Small intestine (tissue), 7 donors: ENCODE measurements around the gene CAPZB. TPM values are rescaled to one million over a fixed set of nuclear protein-coding genes. Genes with fewer than 3 reads are reported as not detected.

Experiments
- DNase-seq, 2 donors: peaks; one replicate each; pipeline versions ENCODE4 v3.0.0 to v3.0.0-alpha.2; 2013
- FAIRE-seq: peaks from 2 replicates; lab custom pipeline; 2012; peaks lifted over from hg19 to GRCh38; lab: Jason Lieb, UNC
- H3K27ac ChIP-seq, 3 donors: one replicate each; pipeline ENCODE4 v1.5.1; 2013; ENCODE audit warnings: low read length in 2 of 3, mild to moderate bottlenecking in 2 of 3, control low read depth in 1 of 3, inconsistent platforms in 1 of 3, low read depth in 1 of 3, moderate library complexity in 1 of 3
- H3K27me3 ChIP-seq, 3 donors: one replicate each; pipeline ENCODE4 v1.6.1; 2013; ENCODE audit warnings: low read length in 3 of 3, inconsistent platforms in 1 of 3; ENCODE audit not compliant: control insufficient read depth in 3 of 3, insufficient read depth in 3 of 3
- H3K36me3 ChIP-seq, 3 donors: one replicate each; pipeline ENCODE4 v1.6.1; 2013; ENCODE audit warnings: low read length in 3 of 3, inconsistent platforms in 1 of 3, low read depth in 1 of 3, mild to moderate bottlenecking in 1 of 3, moderate library complexity in 1 of 3; ENCODE audit not compliant: control insufficient read depth in 3 of 3, insufficient read depth in 2 of 3
- H3K4me1 ChIP-seq, 3 donors: one replicate each; pipeline ENCODE4 v1.6.1; 2013; ENCODE audit warnings: low read length in 2 of 3, inconsistent platforms in 1 of 3, low read depth in 1 of 3, mild to moderate bottlenecking in 1 of 3, moderate library complexity in 1 of 3; ENCODE audit not compliant: control insufficient read depth in 3 of 3, insufficient read depth in 2 of 3
- H3K4me3 ChIP-seq, 3 donors: one replicate each; pipeline ENCODE4 v1.5.1; 2013; ENCODE audit warnings: low read length in 3 of 3, control low read depth in 1 of 3, inconsistent platforms in 1 of 3, low read depth in 1 of 3, mild to moderate bottlenecking in 1 of 3, moderate library complexity in 1 of 3
- H3K9me3 ChIP-seq, 2 donors: one replicate each; pipeline ENCODE4 v1.6.1; 2013; ENCODE audit warnings: low read depth in 1 of 2, low read length in 1 of 2; ENCODE audit not compliant: control insufficient read depth in 2 of 2, insufficient read depth in 1 of 2
- WGBS, 3 donors: extraction: QIAGEN DNeasy Blood & Tissue Kit; methylation state at CpG; one replicate each; pipeline ENCODE4 v1.1.7; 2013; 5-methylcytosine and 5-hydroxymethylcytosine counted together
- polyA plus RNA-seq, 4 donors: library from polyadenylated mRNA; stranded (reverse) in 3 of 4; unstranded in 1 of 4; fragments of 200-250 nt in 3 of 4; fragments of 120-200 nt in 1 of 4; gene quantifications; one replicate each; pipeline versions ENCODE4 v1.2.1 to v1.2.3, GENCODE V29; 2013
- donor health status: healthy with polysubstance abuse.
- donor health status: control.
- donor health status: control.
- donor health status: Bipolar disorder and iron deficiency.
- donor health status: healthy.

Gene CAPZB
- polyA plus RNA-seq, 4 donors, result 245 to 292 (median 276) TPM

DNA sequence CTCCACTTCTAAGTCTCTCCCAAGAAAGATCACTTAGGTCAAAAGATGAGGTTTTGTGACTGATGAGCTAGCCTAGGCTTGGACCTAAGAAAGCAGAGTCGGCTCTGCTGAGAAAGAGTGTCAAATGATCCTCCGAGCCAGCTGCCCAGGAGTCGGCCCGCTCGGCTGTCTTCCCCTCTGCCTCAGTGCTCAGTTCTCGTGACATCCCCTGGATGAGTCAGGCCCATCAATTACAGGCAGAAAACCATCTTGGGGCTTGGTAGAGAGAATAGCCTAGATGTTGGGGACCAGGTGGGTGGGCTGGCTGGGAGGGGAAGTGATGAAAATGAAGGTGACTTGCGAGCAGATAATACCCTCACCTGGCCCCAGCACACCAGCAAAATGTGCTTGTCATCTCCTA, 112.7 kb downstream of the CAPZB start:
- Histone ChIP-seq H3K36me3 (peaks cover 8 to 83% (median 17%) of the 10 kb centered on the region in 3 donors), H3K4me1 (peaks cover 3 to 67% (median 30%) of the 10 kb centered on the region in 3 donors), H3K4me3 (no peak overlapping the region), H3K27ac (peak overlapping the region in 2 of 3 donors; percentile 32 to 64), H3K9me3 (peaks cover 0 to 4% of the 10 kb centered on the region in 2 donors), H3K27me3 (no peaks in the 10 kb centered on the region)
- 85 to 92% (median 92%) methylated on average over 7 of the region's 7 CpGs for WGBS, 3 donors
- DNase-seq (no peak), FAIRE-seq (no peak)

DNA sequence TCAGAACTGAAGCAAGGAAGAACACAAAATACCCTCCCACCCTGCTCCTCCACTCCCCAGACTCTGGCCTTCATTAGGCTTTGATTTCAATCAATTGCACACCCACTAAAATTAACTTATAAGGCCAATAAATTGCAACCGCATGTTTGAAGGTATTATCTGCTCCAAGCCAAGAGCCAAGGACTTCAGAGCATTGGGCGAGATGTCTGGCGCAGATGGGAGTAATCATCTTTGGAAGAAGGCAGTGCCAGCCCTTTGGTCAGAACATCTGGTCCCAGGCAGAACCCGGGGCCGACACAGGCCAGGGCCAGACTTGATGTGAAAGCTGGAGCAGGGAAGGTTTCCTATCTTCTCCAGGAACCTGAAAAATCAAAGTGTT, 113.2 kb downstream of the CAPZB start:
- Histone ChIP-seq H3K36me3 (peaks cover 8 to 87% (median 17%) of the 10 kb centered on the region in 3 donors), H3K4me1 (peaks cover 0 to 62% (median 28%) of the 10 kb centered on the region in 3 donors), H3K27ac (peak overlapping the region in 2 of 3 donors; percentile 32 to 64), H3K9me3 (peaks cover 0 to 4% of the 10 kb centered on the region in 2 donors), H3K4me3 (no peak overlapping the region), H3K27me3 (no peaks in the 10 kb centered on the region)
- DNase-seq (peak in 1 of 2 donors; percentile 91), FAIRE-seq (no peak)
- WGBS, 3 donors, result 20 to 66% (median 56%) methylated on average over 5 of the region's 5 CpGs

GRCh38 chr1:19371226-19372135, 113.9 kb downstream of the CAPZB start:
- Histone ChIP-seq H3K27ac (peak overlapping the region in 2 of 3 donors; percentile 41 to 75), H3K4me3 (no peak overlapping the region), H3K4me1 (peaks cover 0 to 56% (median 31%) of the 10 kb centered on the region in 3 donors), H3K36me3 (peaks cover 8 to 89% (median 14%) of the 10 kb centered on the region in 3 donors), H3K27me3 (no peaks in the 10 kb centered on the region), H3K9me3 (peaks cover 0 to under 1% of the 10 kb centered on the region in 2 donors)
- DNase-seq (no peak), FAIRE-seq (no peak)
- WGBS, 3 donors, result 84 to 92% (median 86%) methylated on average over 23 of the region's 23 CpGs

DNA sequence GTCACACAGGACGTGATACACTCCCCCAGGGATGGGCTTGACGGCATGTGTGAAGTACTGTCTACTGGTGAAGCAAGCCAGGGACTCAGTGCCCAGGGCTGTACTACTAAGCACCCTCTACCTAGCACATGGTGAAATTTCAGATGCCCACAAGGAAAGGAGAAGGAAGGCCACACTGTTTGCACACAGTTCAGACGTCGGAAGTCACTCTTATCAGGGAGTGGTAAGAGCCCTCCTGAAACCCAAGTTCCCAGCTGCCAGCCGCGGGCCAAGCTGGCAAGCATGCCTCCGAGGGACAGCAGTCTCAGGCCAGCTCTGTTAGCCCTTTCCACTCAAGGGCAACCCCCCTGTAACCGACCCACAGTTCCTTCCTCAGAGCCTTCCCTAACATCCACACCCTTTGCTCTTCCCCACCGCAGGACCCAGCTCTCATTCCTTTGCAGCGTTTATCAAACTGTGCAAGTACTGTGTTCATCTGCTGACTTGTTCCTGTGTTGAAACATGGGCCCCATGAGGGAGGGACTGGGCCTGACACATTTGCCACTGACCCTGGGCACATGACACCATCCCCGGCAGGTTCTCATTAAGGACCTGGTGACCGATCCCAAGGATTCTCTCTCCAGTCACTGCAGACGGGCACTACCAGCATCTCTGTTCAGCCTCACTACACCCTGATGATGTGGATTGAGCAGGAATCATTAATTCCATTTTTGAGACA, 114.7 kb downstream of the CAPZB start:
- H3K9me3 ChIP-seq, result no peaks in the 10 kb centered on the region
- DNase-seq, result peak in 1 of 2 donors; percentile 73
- peaks cover 0 to 50% (median 27%) of the 10 kb centered on the region in 3 donors for H3K4me1 ChIP-seq
- 58 to 76% (median 58%) methylated on average over 13 of the region's 13 CpGs for WGBS, 3 donors
- FAIRE-seq, result no peak
- peak overlapping the region in 1 of 3 donors; percentile 75 for H3K27ac ChIP-seq
- H3K27me3 ChIP-seq, result no peaks in the 10 kb centered on the region
- peaks cover 8 to 84% (median 13%) of the 10 kb centered on the region in 3 donors for H3K36me3 ChIP-seq
- no peak overlapping the region for H3K4me3 ChIP-seq

DNA sequence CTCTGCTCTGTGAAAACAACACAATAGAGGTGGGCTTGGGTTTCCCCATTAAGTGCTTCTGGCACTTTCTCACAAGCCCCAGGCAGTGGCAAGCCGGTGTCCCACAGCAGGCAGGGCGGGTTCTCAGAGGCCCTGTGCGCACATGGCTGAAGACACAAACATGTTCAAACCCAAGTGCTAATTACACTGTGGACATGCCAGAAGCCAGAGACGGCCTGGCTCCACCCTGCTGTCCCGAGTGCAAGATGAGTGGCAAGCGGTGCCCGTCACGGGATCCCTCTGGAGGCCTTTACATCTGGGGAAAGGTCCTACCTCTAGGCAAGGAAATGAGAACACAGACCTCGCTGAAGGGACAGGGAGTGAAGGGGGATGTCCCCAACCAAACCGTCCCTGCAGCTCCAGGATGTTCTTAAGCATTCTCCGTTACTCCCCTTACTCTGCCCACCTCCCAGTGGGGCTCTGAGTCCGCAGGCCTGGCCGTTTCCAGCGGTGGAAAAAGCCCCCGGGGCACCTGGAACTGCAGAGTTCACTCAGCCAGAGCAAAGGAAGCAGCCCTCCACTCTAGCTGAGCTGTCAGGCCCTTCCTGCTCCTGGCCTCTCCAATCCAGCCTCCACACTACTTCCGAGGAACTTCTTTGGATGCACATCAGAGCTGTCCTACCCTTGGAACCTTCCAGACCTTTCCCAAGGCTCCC, 115.8 kb downstream of the CAPZB start:
- H3K27me3 ChIP-seq, result no peaks in the 10 kb centered on the region
- 85 to 96% (median 86%) methylated on average over 15 to 16 of the region's 16 CpGs for WGBS, 3 donors
- no peaks in the 10 kb centered on the region for H3K9me3 ChIP-seq
- H3K36me3 ChIP-seq, result peaks cover 7 to 82% (median 10%) of the 10 kb centered on the region in 3 donors
- peak overlapping the region in 2 of 3 donors; percentile 16 to 75 for H3K27ac ChIP-seq
- DNase-seq (no peak), FAIRE-seq (no peak)
- H3K4me3 ChIP-seq, result no peak overlapping the region
- peaks cover 0 to 42% (median 20%) of the 10 kb centered on the region in 3 donors for H3K4me1 ChIP-seq

DNA sequence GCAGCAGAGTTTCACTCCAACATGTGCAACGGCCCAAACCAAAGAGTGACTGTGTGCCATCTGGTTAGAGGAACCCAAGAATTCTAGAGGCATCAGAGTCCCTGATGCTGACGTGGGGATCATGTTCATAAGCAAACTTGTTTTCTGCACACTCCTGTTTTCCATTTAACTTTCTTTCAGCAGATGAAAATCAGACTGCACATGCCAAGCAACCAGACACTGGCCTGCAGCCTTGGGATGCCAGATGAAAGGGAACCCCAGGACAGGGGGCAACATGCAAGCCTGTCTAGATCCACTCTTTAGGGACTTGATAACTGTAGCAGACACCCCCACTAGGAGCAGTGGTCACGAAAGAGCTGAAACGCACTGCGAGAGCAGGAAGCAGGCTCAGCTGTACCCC, 116.4 kb downstream of the CAPZB start:
- WGBS, 3 donors, result 79 to 91% (median 84%) methylated on average over 5 of the region's 5 CpGs
- DNase-seq, result no peak
- no peaks in the 10 kb centered on the region for H3K27me3 ChIP-seq
- peaks cover 0 to 43% (median 15%) of the 10 kb centered on the region in 3 donors for H3K4me1 ChIP-seq
- no peaks in the 10 kb centered on the region for H3K9me3 ChIP-seq
- no peak overlapping the region for H3K27ac ChIP-seq
- FAIRE-seq, result no peak
- H3K4me3 ChIP-seq, result no peak overlapping the region
- H3K36me3 ChIP-seq, result peaks cover 3 to 76% (median 9%) of the 10 kb centered on the region in 3 donors

- FAIRE-seq, result no peak
Observed at GRCh38 chr1:19368050-19368449, 117.3 kb downstream of the CAPZB start.

More at GRCh38 chr1:19368050-19368449, 117.3 kb downstream of the CAPZB start:
- Histone ChIP-seq H3K27me3 (no peaks in the 10 kb centered on the region), H3K9me3 (no peaks in the 10 kb centered on the region), H3K36me3 (peaks cover 0 to 73% (median 6%) of the 10 kb centered on the region in 3 donors), H3K27ac (no peak overlapping the region), H3K4me1 (peaks cover 3 to 47% (median 18%) of the 10 kb centered on the region in 3 donors), H3K4me3 (no peak overlapping the region)
- DNase-seq, result no peak
- 82 to 85% (median 83%) methylated on average over 5 of the region's 5 CpGs for WGBS, 3 donors
